Testis (tissue), 2 donors: Measurements from ENCODE around the gene LGALS3BP.

Experiments used
- POLR2A ChIP-seq: fragments of 450-650 bp; IDR thresholded peaks from one replicate; pipeline ENCODE4 v1.6.1; 2017; ENCODE audit warnings: antibody characterized with exemption, mild to moderate bottlenecking, moderate library complexity
- TF ChIP-seq, protein P1 (sequence below), 3 experiments: fragments of 450-650 bp in 2 of 3; fragments of 200-600 bp in 1 of 3; sonication (generic) in 1 of 3; IDR thresholded peaks; one replicate each; pipeline ENCODE4 v1.5.1; 2016 to 2019; ENCODE audit warnings: antibody characterized with exemption in 3 of 3, mild to moderate bottlenecking in 2 of 3, moderate library complexity in 1 of 3

DNA sequence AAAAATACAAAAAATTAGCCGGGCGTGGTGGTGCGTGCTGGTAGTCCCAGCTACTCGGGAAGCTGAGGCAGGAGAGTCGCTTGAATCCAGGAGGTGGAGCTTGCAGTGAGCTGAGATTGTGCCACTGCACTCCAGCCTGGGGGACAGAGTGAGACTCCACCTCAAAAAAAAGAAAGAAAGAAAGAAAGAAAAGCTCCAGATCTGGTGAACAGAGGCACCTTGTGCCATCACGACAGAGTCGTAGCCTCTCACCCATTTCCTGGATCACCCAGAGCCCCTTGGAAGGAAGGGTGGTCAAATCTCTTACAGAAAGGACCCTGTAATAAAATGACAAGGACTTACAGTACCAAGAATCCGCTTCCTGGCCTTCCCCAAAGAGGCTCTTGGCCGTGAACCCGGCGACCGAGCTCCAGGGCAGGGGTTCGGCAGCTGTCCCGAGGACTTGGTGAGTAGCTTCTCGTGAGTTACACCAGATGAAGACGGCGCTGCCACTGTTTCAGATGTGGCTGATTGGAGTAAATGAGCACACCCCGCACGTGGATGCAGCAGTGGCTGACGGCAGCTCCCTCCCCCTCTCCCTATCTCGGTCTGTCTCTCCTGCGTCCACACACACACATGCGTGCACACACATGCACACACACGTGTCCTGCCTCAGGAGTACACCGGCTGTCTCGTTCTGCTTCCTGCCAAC is 13.5 kb downstream of the LGALS3BP start:
- TF ChIP-seq POLR2A: no peak
- TF ChIP-seq, protein P1, sequence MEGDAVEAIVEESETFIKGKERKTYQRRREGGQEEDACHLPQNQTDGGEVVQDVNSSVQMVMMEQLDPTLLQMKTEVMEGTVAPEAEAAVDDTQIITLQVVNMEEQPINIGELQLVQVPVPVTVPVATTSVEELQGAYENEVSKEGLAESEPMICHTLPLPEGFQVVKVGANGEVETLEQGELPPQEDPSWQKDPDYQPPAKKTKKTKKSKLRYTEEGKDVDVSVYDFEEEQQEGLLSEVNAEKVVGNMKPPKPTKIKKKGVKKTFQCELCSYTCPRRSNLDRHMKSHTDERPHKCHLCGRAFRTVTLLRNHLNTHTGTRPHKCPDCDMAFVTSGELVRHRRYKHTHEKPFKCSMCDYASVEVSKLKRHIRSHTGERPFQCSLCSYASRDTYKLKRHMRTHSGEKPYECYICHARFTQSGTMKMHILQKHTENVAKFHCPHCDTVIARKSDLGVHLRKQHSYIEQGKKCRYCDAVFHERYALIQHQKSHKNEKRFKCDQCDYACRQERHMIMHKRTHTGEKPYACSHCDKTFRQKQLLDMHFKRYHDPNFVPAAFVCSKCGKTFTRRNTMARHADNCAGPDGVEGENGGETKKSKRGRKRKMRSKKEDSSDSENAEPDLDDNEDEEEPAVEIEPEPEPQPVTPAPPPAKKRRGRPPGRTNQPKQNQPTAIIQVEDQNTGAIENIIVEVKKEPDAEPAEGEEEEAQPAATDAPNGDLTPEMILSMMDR (IDR thresholded peaks at IDR 0.05): no peak
